K562 (cell line): ENCODE results near the gene TMEM217. TPM values are rescaled to one million over a fixed set of nuclear protein-coding genes. Genes with fewer than 3 reads are reported as not detected.

Source experiments
- ARID2 ChIP-seq: fragments of 450-650 bp; IDR thresholded peaks from 2 replicates; pipeline ENCODE4 v1.6.1; 2017; ENCODE audit warnings: antibody characterized with exemption, mild to moderate bottlenecking
- ARID3A ChIP-seq: IDR thresholded peaks from 2 replicates; pipeline ENCODE4 v1.6.1; 2012; ENCODE audit warnings: low read depth, low read length, improper control_type of control experiment, borderline replicate concordance
- ATF6 ChIP-seq: sonication (generic); formaldehyde crosslinking; IDR thresholded peaks from 2 replicates; pipeline ENCODE4 v1.4.0; 2020; ENCODE audit warnings: mild to moderate bottlenecking, missing genetic modification reagents
- CBX1 ChIP-seq: sonication (generic); IDR thresholded peaks from 2 replicates; pipeline ENCODE4 v1.6.1; 2016; ENCODE audit warnings: antibody characterized with exemption, low read depth, mild to moderate bottlenecking
- DMBX1 ChIP-seq: fragments of 250-450 bp; sonication (Bioruptor Pico); IDR thresholded peaks from 2 replicates; pipeline ENCODE4 v1.8.0; 2022; ENCODE audit warnings: inconsistent platforms, mild to moderate bottlenecking, moderate library complexity, borderline replicate concordance
- ESRRA ChIP-seq: fragments of 450-650 bp; IDR thresholded peaks from 2 replicates; pipeline ENCODE4 v1.6.1; 2014; ENCODE audit warnings: low read depth, mild to moderate bottlenecking, moderate library complexity, borderline replicate concordance
- HDAC2 ChIP-seq: fragments of 450-650 bp; IDR thresholded peaks from 2 replicates; pipeline ENCODE4 v1.6.1; 2016; ENCODE audit warnings: mild to moderate bottlenecking
- NFXL1 ChIP-seq: fragments of 450-650 bp; formaldehyde crosslinking; IDR thresholded peaks from 2 replicates; pipeline ENCODE4 v1.4.0; 2021; ENCODE audit warnings: mild to moderate bottlenecking
- STAT6 ChIP-seq: sonication (generic); formaldehyde crosslinking; IDR thresholded peaks from 2 replicates; pipeline ENCODE4 v1.8.1; 2023; ENCODE audit warnings: mild to moderate bottlenecking, missing genetic modification reagents
- TAL1 ChIP-seq: fragments of 450-650 bp; IDR thresholded peaks from 2 replicates; pipeline ENCODE4 v1.6.1; 2016; ENCODE audit warnings: mild to moderate bottlenecking
- YBX1 ChIP-seq: fragments of 450-650 bp; IDR thresholded peaks from 2 replicates; pipeline ENCODE4 v1.7.1; 2016; ENCODE audit warnings: mild to moderate bottlenecking
- ZNF133 ChIP-seq: fragments of 250-450 bp; sonication (Bioruptor Pico); IDR thresholded peaks from 2 replicates; pipeline ENCODE4 v1.4.0; 2020; ENCODE audit warnings: mild to moderate bottlenecking
- ZNF408 ChIP-seq: fragments of 250-450 bp; sonication (Bioruptor Pico); IDR thresholded peaks from 2 replicates; pipeline ENCODE4 v1.4.0; 2020; ENCODE audit warnings: low read depth, mild to moderate bottlenecking, moderate library complexity
- ZNF444 ChIP-seq: fragments of 250-450 bp; sonication (Bioruptor Pico); IDR thresholded peaks from 2 replicates; pipeline ENCODE4 v1.4.0; 2020; ENCODE audit warnings: mild to moderate bottlenecking, moderate library complexity
- ZNF655 ChIP-seq: fragments of 250-450 bp; sonication (Bioruptor Pico); IDR thresholded peaks from 2 replicates; pipeline ENCODE4 v1.5.0; 2021
- ZNF766 ChIP-seq: fragments of 200-800 bp; sonication (Bioruptor generic); conservative IDR thresholded peaks from 2 replicates; pipeline ENCODE4 v1.6.1; 2016; ENCODE audit warnings: missing genetic modification characterization, missing compliant biosample characterization
- polyA plus RNA-seq, 8 experiments: library from polyadenylated mRNA; depleted of rRNA in 4 of 8; stranded (reverse) in 5 of 8; unstranded in 3 of 8; fragments of >200 nt; fragmentation: Nextera tagmentation in 2 of 8; fragmentation: Illumina TruSeq in 1 of 8; extraction: Ambion mirVana in 2 of 8; extraction: Trizol in 1 of 8; gene quantifications; 2 replicates each; pipeline versions ENCODE4 v1.2.1 to v1.2.3, GENCODE V29; 2011 to 2014; ENCODE audit warnings: inconsistent platforms in 1 of 8, missing spikeins in 1 of 8
- total RNA-seq, 7 experiments: library from RNA; depleted of rRNA in 6 of 7; stranded (reverse); fragments of >200 nt in 6 of 7; fragmentation: Illumina TruSeq in 2 of 7; extraction: Trizol in 2 of 7; gene quantifications; 2 replicates each; pipeline versions ENCODE4 v1.2.1 to v1.2.3, GENCODE V29; 2011 to 2021; ENCODE audit warnings: low replicate concordance in 1 of 7
- TF ChIP-seq, protein P1 (sequence below): fragments of 450-650 bp; IDR thresholded peaks from 2 replicates; pipeline ENCODE4 v1.6.1; 2016
- TF ChIP-seq, protein P2 (sequence below): fragments of 450-650 bp; formaldehyde crosslinking; IDR thresholded peaks from 2 replicates; pipeline ENCODE4 v1.4.0; 2020; ENCODE audit warnings: mild to moderate bottlenecking, moderate library complexity

Gene TMEM217
- total and polyA plus RNA-seq, 9 of the 15 experiments (the other 6 are each of a cell fraction or from before 2014, with no cell fraction given), result 1.3 to 8.0 (median 1.9) TPM

DNA sequence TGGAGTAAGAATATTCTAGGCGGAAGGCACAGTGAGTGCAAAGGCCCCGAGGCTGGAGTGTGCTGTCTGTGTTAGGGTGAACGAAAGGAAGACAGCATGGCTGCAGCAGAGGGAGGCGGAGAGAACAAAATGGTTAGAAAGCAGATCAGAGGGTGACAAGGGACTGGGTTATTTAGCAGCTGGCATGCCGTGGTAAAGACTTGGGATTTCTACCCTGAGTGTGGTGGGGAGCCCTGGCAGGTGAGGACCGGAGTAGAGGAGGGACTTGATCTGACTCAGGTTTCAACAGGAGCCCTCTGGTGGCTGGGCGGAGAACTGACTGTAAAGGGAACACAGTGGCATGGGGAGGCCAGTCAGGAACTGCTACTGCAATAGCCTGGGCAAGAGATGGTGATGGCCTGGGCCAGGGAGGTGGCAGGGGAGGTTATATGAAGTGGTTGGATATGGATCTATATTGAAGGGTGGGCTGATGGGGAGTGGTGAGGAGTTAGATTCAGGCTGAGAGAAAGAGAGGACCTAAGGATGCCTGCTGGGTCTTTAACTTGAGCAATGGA lies 50.0 kb downstream of the TMEM217 start (continued):
- TF ChIP-seq STAT6 (CRISPR knock-in tag) (no peak; the same call in 1 of the 2 replicates), ZNF408 (CRISPR knock-in tag) (no peak), HDAC2 (peak; percentile 84), ZNF133 (CRISPR knock-in tag) (0 out of 2 replicates have a peak, but pooled peaks have one; percentile 42), ESRRA (peak; percentile 42; the same call in 1 of the 2 replicates), ARID3A (no peak), ZNF655 (CRISPR knock-in tag) (no peak), DMBX1 (peak; percentile 98), ATF6 (CRISPR knock-in tag) (no peak), ARID2 (peak; percentile 82), YBX1 (no peak), ZNF444 (CRISPR knock-in tag) (peak; percentile 54; the same call in 1 of the 2 replicates), NFXL1 (0 out of 2 replicates have a peak, but pooled peaks have one; percentile 28), TAL1 (peak; percentile 25; the same call in 1 of the 2 replicates), ZNF766 (CRISPR knock-in tag) (0 out of 2 replicates have a peak, but pooled peaks have one; percentile 70), CBX1 (0 out of 2 replicates have a peak, but pooled peaks have one; percentile 59)
- TF ChIP-seq, protein P1, sequence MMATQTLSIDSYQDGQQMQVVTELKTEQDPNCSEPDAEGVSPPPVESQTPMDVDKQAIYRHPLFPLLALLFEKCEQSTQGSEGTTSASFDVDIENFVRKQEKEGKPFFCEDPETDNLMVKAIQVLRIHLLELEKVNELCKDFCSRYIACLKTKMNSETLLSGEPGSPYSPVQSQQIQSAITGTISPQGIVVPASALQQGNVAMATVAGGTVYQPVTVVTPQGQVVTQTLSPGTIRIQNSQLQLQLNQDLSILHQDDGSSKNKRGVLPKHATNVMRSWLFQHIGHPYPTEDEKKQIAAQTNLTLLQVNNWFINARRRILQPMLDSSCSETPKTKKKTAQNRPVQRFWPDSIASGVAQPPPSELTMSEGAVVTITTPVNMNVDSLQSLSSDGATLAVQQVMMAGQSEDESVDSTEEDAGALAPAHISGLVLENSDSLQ, result peak; percentile 47
- TF ChIP-seq, protein P2, sequence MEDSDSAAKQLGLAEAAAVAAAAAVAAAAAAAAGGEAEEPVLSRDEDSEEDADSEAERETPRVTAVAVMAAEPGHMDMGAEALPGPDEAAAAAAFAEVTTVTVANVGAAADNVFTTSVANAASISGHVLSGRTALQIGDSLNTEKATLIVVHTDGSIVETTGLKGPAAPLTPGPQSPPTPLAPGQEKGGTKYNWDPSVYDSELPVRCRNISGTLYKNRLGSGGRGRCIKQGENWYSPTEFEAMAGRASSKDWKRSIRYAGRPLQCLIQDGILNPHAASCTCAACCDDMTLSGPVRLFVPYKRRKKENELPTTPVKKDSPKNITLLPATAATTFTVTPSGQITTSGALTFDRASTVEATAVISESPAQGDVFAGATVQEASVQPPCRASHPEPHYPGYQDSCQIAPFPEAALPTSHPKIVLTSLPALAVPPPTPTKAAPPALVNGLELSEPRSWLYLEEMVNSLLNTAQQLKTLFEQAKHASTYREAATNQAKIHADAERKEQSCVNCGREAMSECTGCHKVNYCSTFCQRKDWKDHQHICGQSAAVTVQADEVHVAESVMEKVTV (CRISPR knock-in tag), result peak; percentile 93
